ENCODE results near the gene LRRC15. TPM values are rescaled to one million over a fixed set of nuclear protein-coding genes. Genes with fewer than 3 reads are reported as not detected.

Gene LRRC15
- total and polyA plus RNA-seq, 2 donors (not counting 3 experiments of a cell fraction or from before 2014, with no cell fraction given) = not detected

- BruUV-seq (replicated peaks) = no TSS peak
- ChIA-PET POLR2A (no interaction called here), CTCF (interaction anchor here (4.4 kb wide), 1 partner anchor 11 kb away, joined by 32 read pairs; no protein-coding TSS in a partner anchor)
- dilution Hi-C loops (cut with MboI; ENCODE audit: extremely low pct_ligation_motif_present, low sequenced_read_pairs) (no loop called here), intact Hi-C loops (cut with micrococcal nuclease) (no loop called here)
- no peak for DNase-seq (ENCODE audit: low read depth, low spot score)
- Histone ChIP-seq H3K4me2 (ENCODE audit: insufficient read depth, low read length) (no peak overlapping the region), H3K4me1 (ENCODE audit: control insufficient read depth, extremely low read depth, insufficient read depth, low read length) (no peaks in the 10 kb centered on the region), H2AFZ (ENCODE audit: low read depth, low read length) (no peak overlapping the region), H4K20me1 (replicated peaks; ENCODE audit: control insufficient read depth, extremely low read depth, insufficient read depth, low read length) (no peaks in the 10 kb centered on the region), H3K27ac (ENCODE audit: insufficient read depth, low read depth, low read length) (no peak overlapping the region), H3K9me3 (replicated peaks; ENCODE audit: control insufficient read depth, insufficient read depth, low read length) (no peaks in the 10 kb centered on the region), H3K36me3 (ENCODE audit: control insufficient read depth in 2 of 2, extremely low read depth in 1 of 2, insufficient read depth in 2 of 2, low read length in 2 of 2) (no peaks in the 10 kb centered on the region), H3K79me2 (ENCODE audit: control insufficient read depth, insufficient read depth, low read length) (no peaks in the 10 kb centered on the region), H3K27me3 (ENCODE audit: control insufficient read depth in 2 of 2, insufficient read depth in 2 of 2, low read length in 2 of 2) (peaks cover 0 to 4% of the 10 kb centered on the region in 2 experiments), H3K9ac (replicated peaks; ENCODE audit: extremely low read depth, insufficient read depth, low read length) (no peak overlapping the region), H3K4me3 (replicated peaks in 1 of 3; ENCODE audit: insufficient read depth in 1 of 3, low read depth in 1 of 3, low read length in 3 of 3) (no peak overlapping the region), H3K9me1 (replicated peaks; ENCODE audit: control insufficient read depth, extremely low read depth, insufficient read depth, low read length) (no peaks in the 10 kb centered on the region)
- TF ChIP-seq CTCF (IDR thresholded peaks at IDR 0.05; ENCODE audit: extremely low read depth in 1 of 2, insufficient read depth in 1 of 2, low read depth in 1 of 2, low read length in 2 of 2) (no peak), POLR2AphosphoS5 (IDR thresholded peaks at IDR 0.05; ENCODE audit: insufficient read depth, low read depth, low read length) (no peak), JUN (IDR thresholded peaks at IDR 0.05; ENCODE audit: borderline replicate concordance, insufficient read depth, insufficient read length, low read depth) (no peak), GATA2 (IDR thresholded peaks at IDR 0.05; ENCODE audit: insufficient read depth, insufficient read length, low read depth, low read length) (no peak), FOS (IDR thresholded peaks at IDR 0.05; ENCODE audit: borderline replicate concordance, insufficient read depth, low read length) (no peak), MAX (IDR thresholded peaks at IDR 0.05; ENCODE audit: insufficient read depth, insufficient read length) (no peak), EZH2 (IDR thresholded peaks at IDR 0.05; ENCODE audit: borderline replicate concordance, low read depth, low read length, severe bottlenecking) (no peak), POLR2A (IDR thresholded peaks at IDR 0.05; ENCODE audit: low read depth, low read length) (no peak), MYC (IDR thresholded peaks at IDR 0.05; ENCODE audit: low read depth, low read length) (no peak)
- FAIRE-seq = no peak
These were observed 15.2 kb downstream of the LRRC15 start for GRCh38 chr3:194354315-194354714.
